ENCODE measurements around the gene ZCWPW2.

Gene ZCWPW2

DNA sequence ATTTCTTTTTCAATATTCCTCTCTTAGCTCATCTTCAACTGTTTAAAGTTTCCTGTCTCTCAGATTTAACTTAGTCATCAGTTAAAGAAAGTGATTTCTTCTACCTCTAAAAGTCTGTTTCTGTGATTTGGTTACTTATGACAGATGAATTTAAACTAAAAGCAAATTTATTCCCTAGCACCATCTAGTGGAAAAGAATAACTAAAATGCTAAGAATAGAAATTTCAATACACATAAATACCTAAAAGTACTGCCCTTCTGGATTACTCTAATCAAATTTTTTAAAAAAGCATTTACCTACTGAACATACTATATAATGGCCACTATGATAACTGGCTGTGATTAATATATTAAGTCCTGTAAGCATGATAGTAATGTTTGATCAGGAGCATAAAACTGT lies 14.0 kb upstream of the ZCWPW2 start:
- no peak overlapping the region for H3K4me2 ChIP-seq (ENCODE audit: low read length)
- no peaks in the 10 kb centered on the region for H4K20me1 ChIP-seq (ENCODE audit: control insufficient read depth, insufficient read depth, low read depth, low read length)
- H3K27ac ChIP-seq (ENCODE audit: low read depth, low read length), result no peak overlapping the region
- H3K4me1 ChIP-seq (ENCODE audit: control insufficient read depth, low read length), result no peaks in the 10 kb centered on the region
- H3K79me2 ChIP-seq (ENCODE audit: control insufficient read depth, low read length), result no peaks in the 10 kb centered on the region
- no peaks in the 10 kb centered on the region for H3F3A ChIP-seq (ENCODE audit: control insufficient read depth, insufficient read depth)
- TF ChIP-seq, protein P1, sequence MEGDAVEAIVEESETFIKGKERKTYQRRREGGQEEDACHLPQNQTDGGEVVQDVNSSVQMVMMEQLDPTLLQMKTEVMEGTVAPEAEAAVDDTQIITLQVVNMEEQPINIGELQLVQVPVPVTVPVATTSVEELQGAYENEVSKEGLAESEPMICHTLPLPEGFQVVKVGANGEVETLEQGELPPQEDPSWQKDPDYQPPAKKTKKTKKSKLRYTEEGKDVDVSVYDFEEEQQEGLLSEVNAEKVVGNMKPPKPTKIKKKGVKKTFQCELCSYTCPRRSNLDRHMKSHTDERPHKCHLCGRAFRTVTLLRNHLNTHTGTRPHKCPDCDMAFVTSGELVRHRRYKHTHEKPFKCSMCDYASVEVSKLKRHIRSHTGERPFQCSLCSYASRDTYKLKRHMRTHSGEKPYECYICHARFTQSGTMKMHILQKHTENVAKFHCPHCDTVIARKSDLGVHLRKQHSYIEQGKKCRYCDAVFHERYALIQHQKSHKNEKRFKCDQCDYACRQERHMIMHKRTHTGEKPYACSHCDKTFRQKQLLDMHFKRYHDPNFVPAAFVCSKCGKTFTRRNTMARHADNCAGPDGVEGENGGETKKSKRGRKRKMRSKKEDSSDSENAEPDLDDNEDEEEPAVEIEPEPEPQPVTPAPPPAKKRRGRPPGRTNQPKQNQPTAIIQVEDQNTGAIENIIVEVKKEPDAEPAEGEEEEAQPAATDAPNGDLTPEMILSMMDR (IDR thresholded peaks at IDR 0.05; ENCODE audit: low read depth, low read length, poor library complexity, severe bottlenecking), result peak; percentile 48
- TF ChIP-seq EZH2phosphoT487 (IDR thresholded peaks at IDR 0.05; ENCODE audit: borderline replicate concordance, low read length), result no peak
- H3K9me2 ChIP-seq (replicated peaks; ENCODE audit: control insufficient read depth, low read length), result no peaks in the 10 kb centered on the region
- no peaks in the 10 kb centered on the region for H3K9me3 ChIP-seq (ENCODE audit: control insufficient read depth, insufficient read depth, low read length)
- H3K4me3 ChIP-seq (ENCODE audit: low read length), result no peak overlapping the region
- H3K36me3 ChIP-seq (ENCODE audit: control insufficient read depth, low read length), result peaks cover 9% of the 10 kb centered on the region
- H3K27me3 ChIP-seq (ENCODE audit: control insufficient read depth, low read length), result no peaks in the 10 kb centered on the region

DNA sequence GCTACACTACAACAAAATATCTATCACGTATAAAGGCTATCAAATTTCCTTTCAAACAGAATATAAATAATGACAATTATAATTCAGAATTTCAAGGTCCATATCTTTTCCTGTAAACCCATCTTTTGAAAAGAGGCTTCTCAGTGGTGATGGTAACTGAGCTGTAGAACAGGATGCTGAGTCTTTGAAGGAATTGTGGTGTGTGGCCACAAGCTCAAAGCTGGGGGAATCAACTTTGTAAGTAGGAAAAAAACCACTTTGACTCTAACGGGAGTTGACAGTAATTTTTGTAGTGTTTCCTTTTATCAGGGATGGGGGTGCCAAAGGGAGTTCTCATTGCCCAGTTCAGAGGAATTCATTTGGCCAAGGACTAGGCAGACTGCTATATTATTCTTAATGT lies 13.3 kb upstream of the ZCWPW2 start:
- Histone ChIP-seq H3K27ac (ENCODE audit: low read depth, low read length) (no peak overlapping the region), H3K36me3 (ENCODE audit: control insufficient read depth, low read length) (peaks cover 16% of the 10 kb centered on the region), H3K79me2 (ENCODE audit: control insufficient read depth, low read length) (no peaks in the 10 kb centered on the region), H3K4me3 (ENCODE audit: low read length) (no peak overlapping the region), H3K4me2 (ENCODE audit: low read length) (no peak overlapping the region), H3K27me3 (ENCODE audit: control insufficient read depth, low read length) (no peaks in the 10 kb centered on the region), H4K20me1 (ENCODE audit: control insufficient read depth, insufficient read depth, low read depth, low read length) (no peaks in the 10 kb centered on the region), H3F3A (ENCODE audit: control insufficient read depth, insufficient read depth) (no peaks in the 10 kb centered on the region), H3K9me2 (replicated peaks; ENCODE audit: control insufficient read depth, low read length) (no peaks in the 10 kb centered on the region), H3K4me1 (ENCODE audit: control insufficient read depth, low read length) (no peaks in the 10 kb centered on the region), H3K9me3 (ENCODE audit: control insufficient read depth, insufficient read depth, low read length) (no peaks in the 10 kb centered on the region)
- TF ChIP-seq, protein P1 (IDR thresholded peaks at IDR 0.05; ENCODE audit: low read depth, low read length, poor library complexity, severe bottlenecking), result no peak

DNA sequence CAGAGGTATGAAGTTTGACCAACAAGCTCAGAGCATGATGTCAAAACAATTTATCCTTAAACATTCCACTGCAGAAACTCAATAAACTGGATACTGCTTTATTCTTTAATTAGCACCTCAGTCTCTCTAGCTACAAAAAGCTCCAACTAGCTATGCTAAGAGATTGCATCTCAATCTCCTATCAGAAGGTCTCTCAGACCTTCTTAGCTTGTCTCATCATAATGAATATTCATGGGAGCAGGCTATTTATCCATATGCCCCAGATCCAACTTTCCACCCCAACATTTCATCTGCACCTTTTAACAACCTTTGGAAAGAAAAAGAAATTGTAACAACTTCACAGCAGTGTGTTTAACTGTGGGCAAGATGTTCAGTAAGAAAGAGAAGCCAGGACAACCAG lies 11.3 kb upstream of the ZCWPW2 start:
- Histone ChIP-seq H3K9me3 (ENCODE audit: control insufficient read depth, insufficient read depth, low read length) (no peaks in the 10 kb centered on the region), H3K27ac (ENCODE audit: low read depth, low read length) (no peak overlapping the region), H3K4me2 (ENCODE audit: low read length) (no peak overlapping the region), H3F3A (ENCODE audit: control insufficient read depth, insufficient read depth) (no peaks in the 10 kb centered on the region), H3K79me2 (ENCODE audit: control insufficient read depth, low read length) (peaks cover 5% of the 10 kb centered on the region; the same call in 1 of the 2 replicates), H3K4me1 (ENCODE audit: control insufficient read depth, low read length) (no peaks in the 10 kb centered on the region), H3K27me3 (ENCODE audit: control insufficient read depth, low read length) (no peaks in the 10 kb centered on the region), H3K9me2 (replicated peaks; ENCODE audit: control insufficient read depth, low read length) (no peaks in the 10 kb centered on the region), H3K4me3 (ENCODE audit: low read length) (no peak overlapping the region), H3K36me3 (ENCODE audit: control insufficient read depth, low read length) (peaks cover 16% of the 10 kb centered on the region), H4K20me1 (ENCODE audit: control insufficient read depth, insufficient read depth, low read depth, low read length) (no peaks in the 10 kb centered on the region)
- TF ChIP-seq, protein P1 (IDR thresholded peaks at IDR 0.05; ENCODE audit: low read depth, low read length, poor library complexity, severe bottlenecking), result no peak
- TF ChIP-seq EZH2phosphoT487 (IDR thresholded peaks at IDR 0.05; ENCODE audit: borderline replicate concordance, low read length), result no peak

DNA sequence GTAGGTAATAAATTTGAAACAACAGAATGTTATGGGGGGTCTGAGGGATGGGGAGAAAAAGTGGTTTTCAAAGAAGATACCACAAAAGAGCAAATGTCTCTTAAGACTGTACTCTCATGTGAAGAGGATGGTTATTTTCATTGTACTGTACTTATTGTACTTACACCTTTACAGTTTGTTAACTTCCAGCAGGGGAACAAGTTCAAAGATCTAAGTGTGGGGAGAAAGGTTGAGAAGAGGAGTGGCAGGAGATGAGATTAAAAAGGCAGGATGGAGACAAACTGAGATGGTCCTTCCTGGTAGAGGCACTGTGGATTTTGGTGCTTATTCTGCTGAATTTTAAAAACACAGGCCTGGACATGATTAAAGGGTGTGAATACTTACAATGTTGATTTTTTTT lies 5.4 kb upstream of the ZCWPW2 start:
- Histone ChIP-seq H3K27me3 (ENCODE audit: control insufficient read depth, low read length) (no peaks in the 10 kb centered on the region), H3K9me3 (ENCODE audit: control insufficient read depth, insufficient read depth, low read length) (no peaks in the 10 kb centered on the region), H3F3A (ENCODE audit: control insufficient read depth, insufficient read depth) (0 out of 2 replicates have a peak, but pooled peaks cover 2% of the 10 kb centered on the region), H3K4me3 (ENCODE audit: low read length) (no peak overlapping the region), H3K4me2 (ENCODE audit: low read length) (no peak overlapping the region), H3K79me2 (ENCODE audit: control insufficient read depth, low read length) (peaks cover 46% of the 10 kb centered on the region), H3K36me3 (ENCODE audit: control insufficient read depth, low read length) (peaks cover 6% of the 10 kb centered on the region), H4K20me1 (ENCODE audit: control insufficient read depth, insufficient read depth, low read depth, low read length) (no peaks in the 10 kb centered on the region), H3K27ac (ENCODE audit: low read depth, low read length) (no peak overlapping the region), H3K9me2 (replicated peaks; ENCODE audit: control insufficient read depth, low read length) (no peaks in the 10 kb centered on the region), H3K4me1 (ENCODE audit: control insufficient read depth, low read length) (peaks cover 26% of the 10 kb centered on the region)
- TF ChIP-seq EZH2phosphoT487 (IDR thresholded peaks at IDR 0.05; ENCODE audit: borderline replicate concordance, low read length), result no peak
- TF ChIP-seq, protein P1 (IDR thresholded peaks at IDR 0.05; ENCODE audit: low read depth, low read length, poor library complexity, severe bottlenecking), result no peak
